Adrenal gland (tissue), 5 donors: ENCODE results near the gene PDGFB.

Source experiments
- POLR2A ChIP-seq, 2 donors: fragments of 450-650 bp; IDR thresholded peaks; one replicate each; pipeline ENCODE4 v1.6.1; 2017; ENCODE audit warnings: antibody characterized with exemption in 2 of 2, mild to moderate bottlenecking in 2 of 2, moderate library complexity in 1 of 2
- TF ChIP-seq, protein P1 (sequence below), 6 experiments: fragments of 450-650 bp in 4 of 6; fragments of 200-600 bp in 2 of 6; sonication (generic) in 1 of 6; IDR thresholded peaks; 1 replicate in 5 of 6; 2 replicates in 1 of 6; pipeline versions ENCODE4 v1.5.1 to v1.8.0; 2016 to 2021; ENCODE audit warnings: antibody characterized with exemption in 6 of 6, mild to moderate bottlenecking in 2 of 6, moderate library complexity in 1 of 6
- donor health status: DM: no; HTN: no; CAD: no.

DNA sequence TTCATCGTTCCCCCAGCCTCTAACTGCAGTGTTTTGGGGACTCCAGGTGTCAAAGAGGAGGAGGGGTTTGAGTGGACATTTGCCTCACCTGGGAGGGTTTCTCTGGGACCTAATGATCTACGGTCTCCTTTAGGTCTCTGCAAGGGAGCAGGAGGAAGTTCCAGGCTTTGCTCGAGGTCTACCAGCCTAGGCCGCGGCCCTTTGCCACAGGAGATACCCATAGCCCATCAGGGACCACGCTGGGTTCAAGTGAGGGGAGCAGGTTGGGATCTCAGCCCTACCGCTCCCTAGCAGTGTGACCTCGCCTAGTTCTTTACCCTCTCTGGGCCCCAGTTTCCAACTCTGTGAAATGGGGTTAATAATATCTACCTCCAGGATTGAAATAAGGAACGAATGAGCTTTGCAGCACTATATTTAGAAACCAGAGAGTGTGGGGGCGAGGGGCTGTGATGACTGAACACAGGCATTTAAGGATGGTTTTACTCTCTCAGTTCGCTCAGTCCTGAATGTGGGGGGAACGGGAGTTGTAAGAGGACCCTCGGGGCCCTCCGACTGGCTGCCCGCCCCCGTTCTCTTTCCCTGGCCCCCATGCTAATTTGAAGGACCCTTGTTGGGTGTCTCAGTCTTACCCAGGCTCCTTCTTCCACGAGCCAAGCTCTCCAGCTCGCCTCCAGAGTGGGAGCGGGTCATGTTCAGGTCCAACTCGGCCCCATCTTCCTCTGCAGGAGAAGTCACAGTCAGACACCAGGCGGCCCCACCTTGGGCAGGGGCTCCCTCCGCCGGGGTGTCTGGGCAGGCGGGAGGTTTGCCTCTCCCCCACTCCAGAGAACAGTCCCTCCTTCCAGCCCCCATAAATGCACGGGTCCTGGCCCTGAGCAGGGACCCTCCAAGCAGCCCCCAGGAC is 11.7 kb downstream of the PDGFB start:
- TF ChIP-seq, protein P1, sequence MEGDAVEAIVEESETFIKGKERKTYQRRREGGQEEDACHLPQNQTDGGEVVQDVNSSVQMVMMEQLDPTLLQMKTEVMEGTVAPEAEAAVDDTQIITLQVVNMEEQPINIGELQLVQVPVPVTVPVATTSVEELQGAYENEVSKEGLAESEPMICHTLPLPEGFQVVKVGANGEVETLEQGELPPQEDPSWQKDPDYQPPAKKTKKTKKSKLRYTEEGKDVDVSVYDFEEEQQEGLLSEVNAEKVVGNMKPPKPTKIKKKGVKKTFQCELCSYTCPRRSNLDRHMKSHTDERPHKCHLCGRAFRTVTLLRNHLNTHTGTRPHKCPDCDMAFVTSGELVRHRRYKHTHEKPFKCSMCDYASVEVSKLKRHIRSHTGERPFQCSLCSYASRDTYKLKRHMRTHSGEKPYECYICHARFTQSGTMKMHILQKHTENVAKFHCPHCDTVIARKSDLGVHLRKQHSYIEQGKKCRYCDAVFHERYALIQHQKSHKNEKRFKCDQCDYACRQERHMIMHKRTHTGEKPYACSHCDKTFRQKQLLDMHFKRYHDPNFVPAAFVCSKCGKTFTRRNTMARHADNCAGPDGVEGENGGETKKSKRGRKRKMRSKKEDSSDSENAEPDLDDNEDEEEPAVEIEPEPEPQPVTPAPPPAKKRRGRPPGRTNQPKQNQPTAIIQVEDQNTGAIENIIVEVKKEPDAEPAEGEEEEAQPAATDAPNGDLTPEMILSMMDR (IDR thresholded peaks at IDR 0.05) = no peak
- TF ChIP-seq POLR2A (IDR thresholded peaks at IDR 0.05) = no peak
